Colonic mucosa (tissue), 4 donors: ENCODE measurements around the gene TRAPPC13. TPM values are rescaled to one million over a fixed set of nuclear protein-coding genes. Genes with fewer than 3 reads are reported as not detected.
"Not testable (repeated sequence)": the region's sequence is repeated elsewhere in the genome, so short reads cannot be mapped to it uniquely, and the experiment has no call there.

Experiments
- DNase-seq: peaks from one replicate; pipeline ENCODE4 v3.0.0-alpha.2; 2020
- H3K27ac ChIP-seq: fragments of 200-600 bp; one replicate; pipeline ENCODE4 v1.8.0; 2021
- H3K27me3 ChIP-seq: fragments of 200-600 bp; one replicate; pipeline ENCODE4 v1.8.0; 2021
- H3K36me3 ChIP-seq: fragments of 200-600 bp; one replicate; pipeline ENCODE4 v1.8.0; 2021
- H3K4me1 ChIP-seq: fragments of 200-600 bp; one replicate; pipeline ENCODE4 v1.8.0; 2021; ENCODE audit warnings: mild to moderate bottlenecking
- H3K4me3 ChIP-seq: fragments of 200-600 bp; one replicate; pipeline ENCODE4 v1.8.0; 2021
- H3K9ac ChIP-seq, 2 donors: one replicate each; pipeline ENCODE4 v1.7.0; 2013; ENCODE audit warnings: control low read depth in 2 of 2, low read depth in 2 of 2, low read length in 2 of 2
- H3K9me3 ChIP-seq: fragments of 200-600 bp; one replicate; pipeline ENCODE4 v1.8.0; 2021
- CTCF ChIP-seq: fragments of 200-600 bp; IDR thresholded peaks from one replicate; pipeline ENCODE4 v1.8.0; 2022; ENCODE audit warnings: antibody characterized with exemption, mild to moderate bottlenecking
- intact Hi-C: fragments of 100-400 bp; cut with DNase I; formaldehyde crosslinking; loops from one replicate; pipeline ENCODE4 v1.14.1; 2022
- total RNA-seq, 2 donors: library from RNA; stranded (reverse); fragmentation: NEBNext Ultra II Directional in 1 of 2; extraction: Animal tissue kit (Norgen Biotek cat#: 25700) in 1 of 2; gene quantifications; one replicate each; pipeline ENCODE4 v1.2.1, GENCODE V29; 2021
- donor health status: healthy.
- donor health status: DM: no; HTN: no; CAD: no.
- donor health status: DM: no; HTN: no; CAD: no.

TRAPPC13 gene
- total RNA-seq, 2 donors from 2014 or later = 20.1 to 23.6 TPM

GRCh38 chr5:65663804-65664521, 39.1 kb downstream of the TRAPPC13 start:
- no peak for DNase-seq
- no peaks in the 10 kb centered on the region for H3K36me3 ChIP-seq
- intact Hi-C loops = no loop called here

GRCh38 chr5:65668696-65669095, 43.9 kb downstream of the TRAPPC13 start:
- no peak for DNase-seq
- Histone ChIP-seq H3K9me3 (no peaks in the 10 kb centered on the region), H3K27ac (no peak overlapping the region), H3K27me3 (no peaks in the 10 kb centered on the region), H3K9ac (no peak overlapping the region), H3K4me3 (no peak overlapping the region), H3K36me3 (no peaks in the 10 kb centered on the region), H3K4me1 (no peaks in the 10 kb centered on the region)
- TF ChIP-seq CTCF = no peak
- intact Hi-C loops = no loop called here

More at GRCh38 chr5:65663804-65664521, 39.1 kb downstream of the TRAPPC13 start:
- no peak overlapping the region for H3K4me3 ChIP-seq
- peak; percentile 38 for TF ChIP-seq CTCF
- H3K27me3 ChIP-seq = no peaks in the 10 kb centered on the region
- H3K9ac ChIP-seq = no peak overlapping the region
- H3K27ac ChIP-seq = no peak overlapping the region
- no peaks in the 10 kb centered on the region for H3K4me1 ChIP-seq
- no peaks in the 10 kb centered on the region for H3K9me3 ChIP-seq

GRCh38 chr5:65672796-65673195, 48.0 kb downstream of the TRAPPC13 start:
- H3K27me3 ChIP-seq = no peaks in the 10 kb centered on the region
- no peak overlapping the region for H3K27ac ChIP-seq
- TF ChIP-seq CTCF = no peak
- no peaks in the 10 kb centered on the region for H3K9me3 ChIP-seq
- intact Hi-C loops = no loop called here
- H3K4me1 ChIP-seq = no peaks in the 10 kb centered on the region
- no peaks in the 10 kb centered on the region for H3K36me3 ChIP-seq
- DNase-seq = no peak
- H3K9ac ChIP-seq = no peak overlapping the region
- H3K4me3 ChIP-seq = no peak overlapping the region

GRCh38 chr5:65674749-65675148, 49.9 kb downstream of the TRAPPC13 start:
- intact Hi-C loops = no loop called here
- H3K4me1 ChIP-seq = no peaks in the 10 kb centered on the region
- TF ChIP-seq CTCF = no peak
- no peak overlapping the region for H3K9ac ChIP-seq
- no peaks in the 10 kb centered on the region for H3K36me3 ChIP-seq
- no peaks in the 10 kb centered on the region for H3K9me3 ChIP-seq
- H3K27me3 ChIP-seq = no peaks in the 10 kb centered on the region
- DNase-seq = no peak
- H3K27ac ChIP-seq = no peak overlapping the region
- no peak overlapping the region for H3K4me3 ChIP-seq

GRCh38 chr5:65676056-65676455, 51.2 kb downstream of the TRAPPC13 start:
- H3K27ac ChIP-seq, H3K4me3 ChIP-seq, intact Hi-C loops, DNase-seq, H3K36me3 ChIP-seq, H3K9me3 ChIP-seq, H3K9ac ChIP-seq, H3K4me1 ChIP-seq, H3K27me3 ChIP-seq: not testable (repeated sequence)

GRCh38 chr5:65682148-65682547, 57.3 kb downstream of the TRAPPC13 start:
- no peaks in the 10 kb centered on the region for H3K9me3 ChIP-seq
- intact Hi-C loops = no loop called here
- H3K4me1 ChIP-seq = no peaks in the 10 kb centered on the region
- no peaks in the 10 kb centered on the region for H3K27me3 ChIP-seq
- H3K4me3 ChIP-seq = no peak overlapping the region
- DNase-seq = no peak
- no peak overlapping the region for H3K27ac ChIP-seq
- no peak for TF ChIP-seq CTCF
- H3K36me3 ChIP-seq = no peaks in the 10 kb centered on the region
- H3K9ac ChIP-seq = no peak overlapping the region
